Esophagus squamous epithelium (tissue), 5 donors: ENCODE measurements around the gene UNC13D. TPM values are rescaled to one million over a fixed set of nuclear protein-coding genes. Genes with fewer than 3 reads are reported as not detected.
A peak's percentile ranks its signal among the peaks of the same experiment; 100 is the strongest.

Source experiments
- DNase-seq: peaks from one replicate; lab custom pipeline; 2025; lab: John Stamatoyannopoulos, UW
- H3K27ac ChIP-seq, 4 donors: fragments of 200-600 bp; sonication (generic); one replicate each; pipeline ENCODE4 v1.5.1; 2016 to 2019; ENCODE audit warnings: mild to moderate bottlenecking in 1 of 4
- H3K27me3 ChIP-seq, 4 donors: fragments of 200-600 bp; sonication (generic); 1 replicate in 3 of 4; 2 replicates in 1 of 4; pipeline versions ENCODE4 v1.5.1 to v1.6.0; 2017 to 2021; ENCODE audit warnings: antibody characterized with exemption in 1 of 4
- H3K36me3 ChIP-seq, 3 donors: fragments of 200-600 bp; sonication (generic); one replicate each; pipeline ENCODE4 v1.5.1; 2016 to 2019
- H3K4me1 ChIP-seq, 3 donors: fragments of 200-600 bp; sonication (generic); one replicate each; pipeline ENCODE4 v1.5.1; 2017 to 2019
- H3K4me3 ChIP-seq, 4 donors: fragments of 200-600 bp; sonication (generic); 1 replicate in 3 of 4; 2 replicates in 1 of 4; pipeline ENCODE4 v1.5.1; 2016 to 2019; ENCODE audit warnings: mild to moderate bottlenecking in 2 of 4, moderate library complexity in 1 of 4
- H3K9me3 ChIP-seq, 3 donors: fragments of 200-600 bp; sonication (generic); one replicate each; pipeline ENCODE4 v1.5.1; 2016 to 2019
- POLR2A ChIP-seq, 4 donors: fragments of 450-650 bp; IDR thresholded peaks; one replicate each; pipeline ENCODE4 v1.6.1; 2017; ENCODE audit warnings: antibody characterized with exemption in 4 of 4, mild to moderate bottlenecking in 4 of 4, moderate library complexity in 3 of 4
- WGBS, 2 donors: methylation state at CpG; one replicate each; pipeline ENCODE4 v1.1.5; 2018; 5-methylcytosine and 5-hydroxymethylcytosine counted together
- intact Hi-C: fragments of 100-400 bp; cut with DNase I; formaldehyde crosslinking; loops from one replicate; pipeline ENCODE4 v1.15.0; 2022
- total RNA-seq, 4 donors: library from RNA; depleted of rRNA; stranded (reverse); fragments of >200 nt; gene quantifications; one replicate each; pipeline ENCODE4 v1.1.0, GENCODE V29; 2016
- TF ChIP-seq, protein P1 (sequence below), 6 experiments: fragments of 450-650 bp in 4 of 6; fragments of 200-600 bp in 2 of 6; sonication (generic) in 2 of 6; IDR thresholded peaks; one replicate each; pipeline ENCODE4 v1.5.1; 2016 to 2019; ENCODE audit warnings: antibody characterized with exemption in 6 of 6, mild to moderate bottlenecking in 4 of 6, moderate library complexity in 4 of 6
- donor health status: DM: yes; HTN: yes; CAD: no.

The UNC13D gene
- total RNA-seq, 4 donors from 2014 or later = 16.5 to 21.5 (median 16.9) TPM

DNA sequence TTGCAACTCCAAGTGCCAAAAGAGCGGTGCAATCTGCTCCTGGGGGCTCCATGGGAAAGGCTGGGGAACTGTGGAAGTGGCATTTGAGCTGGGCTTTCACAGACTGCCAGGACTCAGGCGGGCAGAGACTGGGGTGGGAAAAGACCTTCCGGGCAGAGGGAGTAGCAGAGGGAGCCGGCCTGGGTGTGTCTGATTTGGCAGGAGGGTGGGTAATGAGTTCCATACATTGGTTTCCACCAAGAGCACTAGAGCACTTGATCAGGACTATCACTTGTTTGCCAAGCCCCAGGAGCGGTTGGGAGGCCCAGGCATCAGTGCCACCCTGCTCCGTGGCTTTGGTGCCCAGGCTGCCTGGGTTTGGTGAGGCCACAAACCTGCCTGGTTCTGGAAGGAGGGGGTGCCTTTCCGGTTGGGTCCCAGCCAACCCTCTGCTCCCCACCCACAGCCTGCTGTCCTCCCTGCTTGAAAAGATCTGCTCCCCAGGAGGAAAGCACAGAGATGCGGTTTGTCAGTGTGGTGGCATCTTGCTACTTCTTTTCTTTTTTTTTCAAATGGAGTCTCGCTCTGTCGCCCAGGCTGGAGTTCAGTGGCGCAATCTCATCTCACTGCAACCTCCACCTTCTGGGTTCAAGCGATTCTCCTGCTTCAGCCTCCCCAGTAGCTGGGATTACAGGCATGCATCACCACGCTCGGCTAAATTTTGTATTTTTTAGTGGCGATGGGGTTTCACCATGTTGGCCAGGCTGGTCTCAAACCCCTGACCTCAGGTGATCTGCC, 37.7 kb upstream of the UNC13D start:
- intact Hi-C loops = no loop called here
- WGBS, 2 donors = 61 to 71% methylated on average over 9 to 11 of the region's 15 CpGs
- TF ChIP-seq, protein P1, sequence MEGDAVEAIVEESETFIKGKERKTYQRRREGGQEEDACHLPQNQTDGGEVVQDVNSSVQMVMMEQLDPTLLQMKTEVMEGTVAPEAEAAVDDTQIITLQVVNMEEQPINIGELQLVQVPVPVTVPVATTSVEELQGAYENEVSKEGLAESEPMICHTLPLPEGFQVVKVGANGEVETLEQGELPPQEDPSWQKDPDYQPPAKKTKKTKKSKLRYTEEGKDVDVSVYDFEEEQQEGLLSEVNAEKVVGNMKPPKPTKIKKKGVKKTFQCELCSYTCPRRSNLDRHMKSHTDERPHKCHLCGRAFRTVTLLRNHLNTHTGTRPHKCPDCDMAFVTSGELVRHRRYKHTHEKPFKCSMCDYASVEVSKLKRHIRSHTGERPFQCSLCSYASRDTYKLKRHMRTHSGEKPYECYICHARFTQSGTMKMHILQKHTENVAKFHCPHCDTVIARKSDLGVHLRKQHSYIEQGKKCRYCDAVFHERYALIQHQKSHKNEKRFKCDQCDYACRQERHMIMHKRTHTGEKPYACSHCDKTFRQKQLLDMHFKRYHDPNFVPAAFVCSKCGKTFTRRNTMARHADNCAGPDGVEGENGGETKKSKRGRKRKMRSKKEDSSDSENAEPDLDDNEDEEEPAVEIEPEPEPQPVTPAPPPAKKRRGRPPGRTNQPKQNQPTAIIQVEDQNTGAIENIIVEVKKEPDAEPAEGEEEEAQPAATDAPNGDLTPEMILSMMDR (IDR thresholded peaks at IDR 0.05) = no peak
- no peak for TF ChIP-seq POLR2A (IDR thresholded peaks at IDR 0.05)
- Histone ChIP-seq H3K4me3 (no peak overlapping the region), H3K9me3 (no peaks in the 10 kb centered on the region), H3K27me3 (no peaks in the 10 kb centered on the region), H3K36me3 (no peaks in the 10 kb centered on the region), H3K27ac (peak overlapping the region; percentile 1 to 73 (median 30)), H3K4me1 (peaks cover 15 to 58% (median 19%) of the 10 kb centered on the region in 3 donors)
- DNase-seq = no peak

DNA sequence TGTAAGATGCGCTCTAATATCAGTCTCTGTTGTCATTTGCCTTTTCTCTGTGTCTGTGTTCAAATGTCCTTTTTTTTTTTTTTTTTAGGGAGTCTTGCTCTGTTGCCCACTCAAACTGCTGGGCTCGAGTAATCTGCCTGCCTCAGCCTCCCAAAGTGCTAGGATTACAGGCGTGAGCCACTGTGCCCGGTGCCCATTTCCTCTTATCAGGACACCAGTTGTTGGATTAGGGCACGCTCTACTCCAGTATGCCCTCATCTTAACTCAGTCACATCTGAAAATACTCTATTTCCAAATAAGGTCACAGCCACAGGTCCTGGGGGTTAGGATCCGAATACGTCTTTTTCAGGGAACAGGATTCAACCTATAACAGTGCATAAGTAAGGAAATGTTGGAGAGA, 36.1 kb upstream of the UNC13D start:
- Histone ChIP-seq H3K4me1 (peaks cover 31 to 74% (median 35%) of the 10 kb centered on the region in 3 donors), H3K36me3 (peaks cover 0 to 3% (median 0%) of the 10 kb centered on the region in 3 donors), H3K9me3 (no peaks in the 10 kb centered on the region), H3K27me3 (no peaks in the 10 kb centered on the region), H3K4me3 (no peak overlapping the region), H3K27ac (peak overlapping the region in 1 of 4 donors; percentile 21)
- no peak for DNase-seq
- intact Hi-C loops = no loop called here
- no peak for TF ChIP-seq POLR2A (IDR thresholded peaks at IDR 0.05)
- TF ChIP-seq, protein P1 (IDR thresholded peaks at IDR 0.05) = no peak
- 80% methylated on average over 7 of the region's 7 CpGs for WGBS, 2 donors

DNA sequence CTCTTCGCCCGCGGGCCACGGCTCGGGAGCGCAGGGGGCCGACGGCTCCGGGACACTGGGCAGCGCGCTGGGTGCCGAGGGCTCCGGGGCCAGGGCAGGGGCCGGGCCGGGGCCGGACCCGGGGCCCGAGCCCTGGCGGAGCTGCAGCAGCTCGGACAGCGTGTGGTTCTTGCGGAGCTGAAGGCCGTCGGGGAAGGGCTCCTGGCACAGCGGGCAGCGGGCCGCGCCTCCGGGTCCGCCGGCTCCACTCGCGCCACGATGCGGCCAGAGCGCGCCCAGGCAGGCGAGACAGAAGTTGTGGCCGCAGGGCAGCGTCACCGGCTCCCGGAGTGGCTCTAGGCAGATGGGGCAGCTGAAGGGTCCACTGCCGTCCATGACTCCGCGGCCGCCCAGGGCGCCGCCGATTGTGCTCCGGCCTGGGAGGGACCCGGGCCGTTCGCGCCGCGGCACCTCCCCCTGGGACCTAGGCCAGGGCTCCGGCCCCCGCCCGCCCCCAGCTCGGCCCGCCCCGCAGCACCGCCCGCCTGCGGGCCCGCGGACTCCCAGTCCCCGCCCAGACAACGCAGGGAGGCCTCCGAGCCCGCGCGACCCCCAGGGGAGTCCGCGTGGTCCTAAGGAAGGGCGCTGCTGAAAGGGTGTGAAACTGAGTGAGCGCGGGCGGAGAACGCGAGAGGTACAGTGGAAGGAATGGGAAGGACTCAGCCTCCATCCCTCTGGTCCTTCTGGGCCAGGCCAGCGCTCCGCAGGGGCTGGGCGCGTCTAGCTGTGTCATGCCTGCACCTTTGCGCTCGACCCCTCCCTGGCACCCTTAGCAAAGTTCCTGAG, 34.2 kb upstream of the UNC13D start, which contains the start of gene TRIM47:
Gene TRIM47, minus strand, starts transcription at position 408 of the 825 bp plus-strand sequence. Its CDS starts 33 bp downstream, at position 375.
- H3K9me3 ChIP-seq = no peaks in the 10 kb centered on the region
- peaks cover 48 to 92% (median 54%) of the 10 kb centered on the region in 3 donors for H3K4me1 ChIP-seq
- WGBS, 2 donors = 0 to 13% methylated on average over 6 of the region's 87 CpGs
- H3K36me3 ChIP-seq = peaks cover 8 to 21% (median 13%) of the 10 kb centered on the region in 3 donors
- intact Hi-C loops = no loop called here
- H3K27me3 ChIP-seq = no peaks in the 10 kb centered on the region
- H3K27ac ChIP-seq = peak within 1 kb of the TSS; percentile 93 to 98 (median 96)
- peak within 1 kb of the TSS; percentile 58 to 86 (median 74) for H3K4me3 ChIP-seq
- no peak for DNase-seq
- TF ChIP-seq, protein P1 (IDR thresholded peaks at IDR 0.05) = peak in 2 of 6 experiments; percentile 27 to 36
- TF ChIP-seq POLR2A (IDR thresholded peaks at IDR 0.05) = peak in 2 of 4 donors; percentile 75 to 85

DNA sequence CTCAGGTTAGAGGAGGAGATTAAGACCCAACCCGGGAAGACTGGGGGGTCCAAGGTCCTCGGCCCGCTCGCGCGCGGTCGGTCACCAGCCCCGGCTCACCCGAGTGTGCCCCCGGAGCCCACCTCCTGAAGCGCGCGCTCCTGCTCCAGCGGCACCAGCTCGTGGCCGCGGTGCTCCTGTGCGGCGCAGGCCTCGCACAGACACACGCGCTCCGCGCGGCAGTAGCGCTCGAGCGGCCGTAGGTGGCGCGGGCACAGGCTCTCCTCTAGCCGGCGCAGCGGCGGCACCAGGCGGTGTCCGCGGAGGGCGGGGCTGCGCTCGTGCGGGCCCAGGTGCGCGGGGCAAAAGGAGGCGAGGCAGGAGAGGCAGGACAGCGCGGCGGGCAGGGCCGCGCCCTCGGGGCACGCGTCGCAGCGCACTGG, 33.6 kb upstream of the UNC13D start:
- H3K27ac ChIP-seq = peak overlapping the region; percentile 93 to 98 (median 96)
- no peaks in the 10 kb centered on the region for H3K9me3 ChIP-seq
- H3K4me1 ChIP-seq = peaks cover 54 to 94% (median 60%) of the 10 kb centered on the region in 3 donors
- TF ChIP-seq POLR2A (IDR thresholded peaks at IDR 0.05) = no peak
- TF ChIP-seq, protein P1 (IDR thresholded peaks at IDR 0.05) = peak; percentile 19 to 82 (median 51)
- intact Hi-C loops = no loop called here
- peak overlapping the region; percentile 58 to 86 (median 74) for H3K4me3 ChIP-seq
- H3K36me3 ChIP-seq = peaks cover 8 to 21% (median 13%) of the 10 kb centered on the region in 3 donors
- no peaks in the 10 kb centered on the region for H3K27me3 ChIP-seq
- no peak for DNase-seq
- WGBS, 2 donors = no CpG with 5 or more reads among the region's 56 CpGs
